Colonic mucosa (tissue), 4 donors: ENCODE data around the gene DCAF6. TPM values are rescaled to one million over a fixed set of nuclear protein-coding genes. Genes with fewer than 3 reads are reported as not detected.
"Not testable (repeated sequence)": the region's sequence is repeated elsewhere in the genome, so short reads cannot be mapped to it uniquely, and the experiment has no call there.

ENCODE experiments used
- DNase-seq: peaks from one replicate; pipeline ENCODE4 v3.0.0-alpha.2; 2020
- H3K27ac ChIP-seq: fragments of 200-600 bp; one replicate; pipeline ENCODE4 v1.8.0; 2021
- H3K27me3 ChIP-seq: fragments of 200-600 bp; one replicate; pipeline ENCODE4 v1.8.0; 2021
- H3K36me3 ChIP-seq: fragments of 200-600 bp; one replicate; pipeline ENCODE4 v1.8.0; 2021
- H3K4me1 ChIP-seq: fragments of 200-600 bp; one replicate; pipeline ENCODE4 v1.8.0; 2021; ENCODE audit warnings: mild to moderate bottlenecking
- H3K4me3 ChIP-seq: fragments of 200-600 bp; one replicate; pipeline ENCODE4 v1.8.0; 2021
- H3K9ac ChIP-seq, 2 donors: one replicate each; pipeline ENCODE4 v1.7.0; 2013; ENCODE audit warnings: control low read depth in 2 of 2, low read depth in 2 of 2, low read length in 2 of 2
- H3K9me3 ChIP-seq: fragments of 200-600 bp; one replicate; pipeline ENCODE4 v1.8.0; 2021
- CTCF ChIP-seq: fragments of 200-600 bp; IDR thresholded peaks from one replicate; pipeline ENCODE4 v1.8.0; 2022; ENCODE audit warnings: antibody characterized with exemption, mild to moderate bottlenecking
- intact Hi-C: fragments of 100-400 bp; cut with DNase I; formaldehyde crosslinking; loops from one replicate; pipeline ENCODE4 v1.14.1; 2022
- total RNA-seq, 2 donors: library from RNA; stranded (reverse); fragmentation: NEBNext Ultra II Directional in 1 of 2; extraction: Animal tissue kit (Norgen Biotek cat#: 25700) in 1 of 2; gene quantifications; one replicate each; pipeline ENCODE4 v1.2.1, GENCODE V29; 2021
- donor health status: healthy.
- donor health status: DM: no; HTN: no; CAD: no.
- donor health status: DM: no; HTN: no; CAD: no.

Gene DCAF6
- 10 to 100 TPM; 47.2 to 67.0 TPM for total RNA-seq

GRCh38 chr1:167936068-167936929 is at the start of gene DCAF6:
Gene DCAF6, plus strand, starts transcription at chr1:167936683. Its CDS starts 229 bp downstream, at chr1:167936912.
- TF ChIP-seq CTCF: no peak
- Histone ChIP-seq H3K9ac (peak within 1 kb of the TSS; percentile 92 to 93), H3K9me3 (no peaks in the 10 kb centered on the region), H3K4me1 (no peaks in the 10 kb centered on the region), H3K36me3 (no peaks in the 10 kb centered on the region), H3K27ac (peak within 1 kb of the TSS; percentile 98), H3K4me3 (peak within 1 kb of the TSS; percentile 86), H3K27me3 (no peaks in the 10 kb centered on the region)
- DNase-seq: peak; percentile 97
- intact Hi-C loops: loop anchor here (10.0 kb wide), 1 partner anchor 221 kb away; no protein-coding TSS in a partner anchor

- H3K4me1 ChIP-seq, H3K36me3 ChIP-seq, H3K27me3 ChIP-seq, H3K9ac ChIP-seq, intact Hi-C loops, H3K9me3 ChIP-seq, H3K4me3 ChIP-seq, H3K27ac ChIP-seq, DNase-seq: not testable (repeated sequence)
Measured at GRCh38 chr1:167887187-167887586, 49.3 kb upstream of the DCAF6 start.

GRCh38 chr1:167890400-167890799 is 46.1 kb upstream of the DCAF6 start:
- Histone ChIP-seq H3K36me3 (no peaks in the 10 kb centered on the region), H3K9me3 (no peaks in the 10 kb centered on the region), H3K27me3 (no peaks in the 10 kb centered on the region), H3K4me1 (no peaks in the 10 kb centered on the region), H3K9ac (no peak overlapping the region), H3K4me3 (no peak overlapping the region), H3K27ac (no peak overlapping the region)
- no peak for TF ChIP-seq CTCF
- no peak for DNase-seq
- intact Hi-C loops: no loop called here

GRCh38 chr1:167893798-167894197 is 42.7 kb upstream of the DCAF6 start:
- Histone ChIP-seq H3K27me3 (no peaks in the 10 kb centered on the region), H3K4me1 (no peaks in the 10 kb centered on the region), H3K27ac (no peak overlapping the region), H3K9me3 (no peaks in the 10 kb centered on the region), H3K9ac (no peak overlapping the region), H3K4me3 (no peak overlapping the region), H3K36me3 (no peaks in the 10 kb centered on the region)
- DNase-seq: no peak
- TF ChIP-seq CTCF: no peak
- intact Hi-C loops: no loop called here

- no peak for TF ChIP-seq CTCF
- intact Hi-C loops: no loop called here
- H3K36me3 ChIP-seq: no peaks in the 10 kb centered on the region
- no peaks in the 10 kb centered on the region for H3K27me3 ChIP-seq
- no peak overlapping the region for H3K4me3 ChIP-seq
- no peak for DNase-seq
- no peak overlapping the region for H3K9ac ChIP-seq
- H3K27ac ChIP-seq: no peak overlapping the region
- H3K9me3 ChIP-seq: no peaks in the 10 kb centered on the region
- no peaks in the 10 kb centered on the region for H3K4me1 ChIP-seq
Measured at GRCh38 chr1:167898578-167899222, 37.8 kb upstream of the DCAF6 start.

- no peak for DNase-seq
- no peak overlapping the region for H3K9ac ChIP-seq
- H3K4me3 ChIP-seq: no peak overlapping the region
- TF ChIP-seq CTCF: no peak
- H3K36me3 ChIP-seq: no peaks in the 10 kb centered on the region
- intact Hi-C loops: no loop called here
- H3K4me1 ChIP-seq: no peaks in the 10 kb centered on the region
- H3K27ac ChIP-seq: no peak overlapping the region
- H3K9me3 ChIP-seq: no peaks in the 10 kb centered on the region
- H3K27me3 ChIP-seq: no peaks in the 10 kb centered on the region
Measured at GRCh38 chr1:167899253-167899681, 37.2 kb upstream of the DCAF6 start.
